A549 (cell line): Measurements from ENCODE around the gene TMPRSS7.

ENCODE experiments used
- CEBPB ChIP-seq, 2 experiments: fragments of >200 bp in 1 of 2; sonication (Bioruptor Twin) in 1 of 2; formaldehyde crosslinking in 1 of 2; IDR thresholded peaks; 2 replicates each; pipeline ENCODE4 v1.6.1; 2012 to 2016
- CTCF ChIP-seq: fragments of >200 bp; sonication (Bioruptor Twin); formaldehyde crosslinking; IDR thresholded peaks from 3 replicates; pipeline ENCODE4 v1.5.1; 2016
- POLR2A ChIP-seq: IDR thresholded peaks from 2 replicates; pipeline ENCODE4 v1.6.1; 2012; ENCODE audit warnings: mild to moderate bottlenecking, low read length

- TF ChIP-seq CTCF = no peak
- TF ChIP-seq CEBPB (IDR thresholded peaks at IDR 0.05) = no peak
- TF ChIP-seq POLR2A = no peak
These were observed 35.7 kb upstream of the TMPRSS7 start, which contains the start of gene TAGLN3 for GRCh38 chr3:111998636-111999483.
